Gastroesophageal sphincter (tissue), 4 donors: Measurements from ENCODE around the gene OR4D1. TPM values are rescaled to one million over a fixed set of nuclear protein-coding genes. Genes with fewer than 3 reads are reported as not detected.

Experiments used
- ATAC-seq: fragments of 150-250 bp; one replicate; pipeline ENCODE4 v1.9.1; 2016; ENCODE audit warnings: mild to moderate bottlenecking, moderate library complexity
- H3K27ac ChIP-seq, 4 donors: fragments of 200-600 bp; sonication (generic) in 3 of 4; 1 replicate in 3 of 4; 2 replicates in 1 of 4; pipeline ENCODE4 v1.5.1; 2016 to 2019
- H3K27me3 ChIP-seq: fragments of 200-600 bp; sonication (generic); one replicate; pipeline ENCODE4 v1.5.1; 2019
- H3K36me3 ChIP-seq, 2 donors: fragments of 200-600 bp; sonication (generic); one replicate each; pipeline ENCODE4 v1.5.1; 2019; ENCODE audit warnings: control low read depth in 1 of 2
- H3K4me1 ChIP-seq, 3 donors: fragments of 200-600 bp; sonication (generic); 1 replicate in 2 of 3; 2 replicates in 1 of 3; pipeline ENCODE4 v1.5.1; 2016 to 2019; ENCODE audit warnings: control low read depth in 2 of 3
- H3K4me3 ChIP-seq, 2 donors: fragments of 200-600 bp; sonication (generic); one replicate each; pipeline ENCODE4 v1.5.1; 2019; ENCODE audit warnings: mild to moderate bottlenecking in 1 of 2, moderate library complexity in 1 of 2
- H3K9me3 ChIP-seq, 3 donors: fragments of 200-600 bp; sonication (generic); one replicate each; pipeline ENCODE4 v1.5.1; 2017 to 2019; ENCODE audit warnings: control low read depth in 2 of 3
- EP300 ChIP-seq: sonication (generic); formaldehyde crosslinking; IDR thresholded peaks from one replicate; pipeline ENCODE4 v1.6.1; 2017; ENCODE audit warnings: antibody characterized with exemption, mild to moderate bottlenecking
- POLR2A ChIP-seq, 2 donors: fragments of 450-650 bp; IDR thresholded peaks; one replicate each; pipeline ENCODE4 v1.6.1; 2017; ENCODE audit warnings: antibody characterized with exemption in 2 of 2, mild to moderate bottlenecking in 2 of 2, moderate library complexity in 1 of 2
- POLR2AphosphoS5 ChIP-seq: sonication (generic); formaldehyde crosslinking; IDR thresholded peaks from one replicate; pipeline ENCODE4 v1.6.1; 2017; ENCODE audit warnings: antibody characterized with exemption
- WGBS, 2 donors: methylation state at CpG; one replicate each; pipeline ENCODE4 v1.1.5; 2018; ENCODE audit warnings: low coverage in 1 of 2; 5-methylcytosine and 5-hydroxymethylcytosine counted together
- total RNA-seq, 4 donors: library from RNA; depleted of rRNA; stranded (reverse); fragments of >200 nt; gene quantifications; one replicate each; pipeline ENCODE4 v1.1.0, GENCODE V29; 2016
- TF ChIP-seq, protein P1 (sequence below), 4 experiments: fragments of 200-600 bp in 2 of 4; fragments of 450-650 bp in 2 of 4; sonication (generic) in 1 of 4; IDR thresholded peaks; one replicate each; pipeline ENCODE4 v1.5.1; 2017 to 2019; ENCODE audit warnings: antibody characterized with exemption in 4 of 4, mild to moderate bottlenecking in 2 of 4, moderate library complexity in 2 of 4

OR4D1 gene
- total RNA-seq, 4 donors from 2014 or later = not detected

DNA sequence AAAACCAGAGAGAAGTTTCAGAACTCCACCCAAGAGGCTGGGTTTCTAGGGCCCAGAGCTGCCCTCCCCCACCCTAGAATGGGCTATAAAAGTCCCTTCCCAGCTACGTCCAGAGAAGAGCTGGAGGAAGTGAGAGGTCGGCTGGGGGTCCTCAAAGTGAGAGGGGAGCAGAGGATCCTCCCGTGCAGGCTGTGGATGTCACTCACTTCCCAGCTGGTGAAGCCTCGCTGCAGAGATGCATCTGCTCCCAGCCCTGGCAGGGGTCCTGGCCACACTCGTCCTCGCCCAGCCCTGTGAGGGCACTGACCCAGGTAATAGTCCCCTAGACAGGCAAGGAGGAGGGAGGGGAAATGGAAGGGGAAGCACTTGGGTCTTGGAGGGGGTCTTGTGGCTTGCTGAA, 44.4 kb downstream of the OR4D1 start, which contains the start of gene EPX:
EPX (plus strand) TSS at position 115 of the 400 bp plus-strand sequence; CDS start at position 236, 121 bp downstream.
- Histone ChIP-seq H3K4me1 (peaks cover 0 to 7% (median 0%) of the 10 kb centered on the region in 3 donors), H3K27ac (no peak within 1 kb of the TSS), H3K9me3 (no peaks in the 10 kb centered on the region), H3K4me3 (no peak within 1 kb of the TSS), H3K27me3 (peaks cover 72% of the 10 kb centered on the region), H3K36me3 (no peaks in the 10 kb centered on the region)
- 20% methylated on average over 6 of the region's 6 CpGs; no CpG with 5 or more reads in 1 of the 2 donors for WGBS, 2 donors
- TF ChIP-seq EP300 (no peak), POLR2AphosphoS5 (no peak), POLR2A (IDR thresholded peaks at IDR 0.05) (no peak)
- TF ChIP-seq, protein P1, sequence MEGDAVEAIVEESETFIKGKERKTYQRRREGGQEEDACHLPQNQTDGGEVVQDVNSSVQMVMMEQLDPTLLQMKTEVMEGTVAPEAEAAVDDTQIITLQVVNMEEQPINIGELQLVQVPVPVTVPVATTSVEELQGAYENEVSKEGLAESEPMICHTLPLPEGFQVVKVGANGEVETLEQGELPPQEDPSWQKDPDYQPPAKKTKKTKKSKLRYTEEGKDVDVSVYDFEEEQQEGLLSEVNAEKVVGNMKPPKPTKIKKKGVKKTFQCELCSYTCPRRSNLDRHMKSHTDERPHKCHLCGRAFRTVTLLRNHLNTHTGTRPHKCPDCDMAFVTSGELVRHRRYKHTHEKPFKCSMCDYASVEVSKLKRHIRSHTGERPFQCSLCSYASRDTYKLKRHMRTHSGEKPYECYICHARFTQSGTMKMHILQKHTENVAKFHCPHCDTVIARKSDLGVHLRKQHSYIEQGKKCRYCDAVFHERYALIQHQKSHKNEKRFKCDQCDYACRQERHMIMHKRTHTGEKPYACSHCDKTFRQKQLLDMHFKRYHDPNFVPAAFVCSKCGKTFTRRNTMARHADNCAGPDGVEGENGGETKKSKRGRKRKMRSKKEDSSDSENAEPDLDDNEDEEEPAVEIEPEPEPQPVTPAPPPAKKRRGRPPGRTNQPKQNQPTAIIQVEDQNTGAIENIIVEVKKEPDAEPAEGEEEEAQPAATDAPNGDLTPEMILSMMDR (IDR thresholded peaks at IDR 0.05) = no peak
- ATAC-seq = no peak

GRCh38 chr17:58193641-58194255, 45.6 kb downstream of the OR4D1 start:
- peaks cover 82% of the 10 kb centered on the region for H3K27me3 ChIP-seq
- H3K9me3 ChIP-seq = no peaks in the 10 kb centered on the region
- no peaks in the 10 kb centered on the region for H3K36me3 ChIP-seq
- ATAC-seq = peak; percentile 10
- no peak overlapping the region for H3K4me3 ChIP-seq
- peaks cover 0 to 7% (median 0%) of the 10 kb centered on the region in 3 donors for H3K4me1 ChIP-seq
- H3K27ac ChIP-seq = no peak overlapping the region
- WGBS, 2 donors = no CpG with 5 or more reads among the region's 18 CpGs
- TF ChIP-seq POLR2AphosphoS5 = no peak

- TF ChIP-seq EP300 (no peak), POLR2AphosphoS5 (no peak), POLR2A (IDR thresholded peaks at IDR 0.05) (no peak)
- TF ChIP-seq, protein P1 (IDR thresholded peaks at IDR 0.05) = no peak
- WGBS, 2 donors = 75 to 92% methylated on average over 2 to 5 of the region's 5 CpGs
- no peak for ATAC-seq
Observed at GRCh38 chr17:58195518-58196123, 47.4 kb downstream of the OR4D1 start.

GRCh38 chr17:58196610-58197009, 48.4 kb downstream of the OR4D1 start:
- no peak overlapping the region for H3K4me3 ChIP-seq
- H3K4me1 ChIP-seq = no peaks in the 10 kb centered on the region
- TF ChIP-seq, protein P1 (IDR thresholded peaks at IDR 0.05) = no peak
- no peak for TF ChIP-seq POLR2AphosphoS5
- no peak for TF ChIP-seq POLR2A (IDR thresholded peaks at IDR 0.05)
- no peak for TF ChIP-seq EP300
- 78 to 79% methylated on average over 5 to 6 of the region's 7 CpGs for WGBS, 2 donors
- no peaks in the 10 kb centered on the region for H3K9me3 ChIP-seq
- no peak for ATAC-seq
- H3K36me3 ChIP-seq = no peaks in the 10 kb centered on the region
- H3K27ac ChIP-seq = no peak overlapping the region
- peaks cover 72% of the 10 kb centered on the region for H3K27me3 ChIP-seq

More at GRCh38 chr17:58195518-58196123, 47.4 kb downstream of the OR4D1 start:
- no peak overlapping the region for H3K27ac ChIP-seq
- H3K27me3 ChIP-seq = peaks cover 82% of the 10 kb centered on the region
- H3K9me3 ChIP-seq = no peaks in the 10 kb centered on the region
- H3K36me3 ChIP-seq = no peaks in the 10 kb centered on the region
- no peaks in the 10 kb centered on the region for H3K4me1 ChIP-seq
- no peak overlapping the region for H3K4me3 ChIP-seq

DNA sequence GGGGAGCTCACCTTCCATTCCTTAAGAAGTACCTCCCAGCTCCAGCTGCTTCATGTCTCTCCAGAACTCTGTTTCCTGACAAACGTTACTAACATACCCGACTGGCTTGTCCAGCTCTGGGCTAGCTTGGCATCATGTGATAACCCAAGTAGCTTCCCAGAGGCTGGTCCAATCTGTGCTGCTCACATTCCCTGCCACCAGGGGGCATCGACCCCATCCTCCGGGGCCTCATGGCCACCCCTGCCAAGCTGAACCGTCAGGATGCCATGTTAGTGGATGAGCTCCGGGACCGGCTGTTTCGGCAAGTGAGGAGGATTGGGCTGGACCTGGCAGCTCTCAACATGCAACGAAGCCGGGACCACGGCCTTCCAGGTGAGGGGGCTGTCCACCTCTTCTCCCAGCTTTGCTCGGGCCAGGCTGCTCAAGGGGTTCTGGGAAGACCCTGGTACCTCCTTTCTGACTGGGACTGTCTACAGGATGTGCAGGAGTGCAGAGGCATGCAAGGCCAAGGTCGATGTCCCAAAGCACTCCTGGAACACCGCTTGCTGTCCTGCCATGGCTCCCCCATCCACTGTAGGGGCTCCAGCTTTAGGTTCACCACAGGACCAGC, 51.9 kb downstream of the OR4D1 start:
- 0% methylated on average over 2 of the region's 14 CpGs; no CpG with 5 or more reads in 1 of the 2 donors for WGBS, 2 donors

More for the DNA sequence above, 51.9 kb downstream of the OR4D1 start:
- Histone ChIP-seq H3K4me3 (no peak overlapping the region), H3K36me3 (peaks cover 0 to 11% of the 10 kb centered on the region in 2 donors), H3K9me3 (no peaks in the 10 kb centered on the region), H3K27me3 (peaks cover 44% of the 10 kb centered on the region), H3K4me1 (no peaks in the 10 kb centered on the region), H3K27ac (no peak overlapping the region)
- no peak for TF ChIP-seq POLR2AphosphoS5
- no peak for TF ChIP-seq POLR2A (IDR thresholded peaks at IDR 0.05)
- TF ChIP-seq EP300 = no peak
- TF ChIP-seq, protein P1 (IDR thresholded peaks at IDR 0.05) = peak in 1 of 4 experiments; percentile 46
- ATAC-seq = no peak
